ENCODE measurements around the gene GMEB2.

GMEB2 gene

GRCh38 chr20:63542696-63543095 lies 84.2 kb downstream of the GMEB2 start:
- H3K4me1 ChIP-seq (ENCODE audit: low read depth, poor library complexity, severe bottlenecking) = peaks cover 5% of the 10 kb centered on the region
- H3K4me3 ChIP-seq (IDR thresholded peaks at IDR 0.05; ENCODE audit: insufficient read depth, low read depth, low read length) = no peak overlapping the region
- no peak overlapping the region for H3K4me2 ChIP-seq
- no peaks in the 10 kb centered on the region for H4K20me1 ChIP-seq (ENCODE audit: insufficient read depth)
- no peaks in the 10 kb centered on the region for H3K79me2 ChIP-seq (ENCODE audit: insufficient read depth, low read depth)
- no peak overlapping the region for H3K9ac ChIP-seq
- peaks cover 79% of the 10 kb centered on the region for H3K27me3 ChIP-seq (ENCODE audit: insufficient read depth, low read depth)
- no peak overlapping the region for H3K27ac ChIP-seq
- no peaks in the 10 kb centered on the region for H3K36me3 ChIP-seq (ENCODE audit: insufficient read depth)
- no peak overlapping the region for H2AFZ ChIP-seq (ENCODE audit: low read depth)
- TF ChIP-seq CTCF (conservative IDR thresholded peaks at IDR 0.05; ENCODE audit: low read depth, low read length) = no peak

GRCh38 chr20:63542031-63542559 lies 84.8 kb downstream of the GMEB2 start:
- H3K27me3 ChIP-seq (ENCODE audit: insufficient read depth, low read depth) = peaks cover 73% of the 10 kb centered on the region
- no peak overlapping the region for H3K9ac ChIP-seq
- H3K79me2 ChIP-seq (ENCODE audit: insufficient read depth, low read depth) = no peaks in the 10 kb centered on the region
- H3K4me2 ChIP-seq = no peak overlapping the region
- H3K27ac ChIP-seq = no peak overlapping the region
- H3K4me3 ChIP-seq (IDR thresholded peaks at IDR 0.05; ENCODE audit: insufficient read depth, low read depth, low read length) = no peak overlapping the region
- H3K36me3 ChIP-seq (ENCODE audit: insufficient read depth) = no peaks in the 10 kb centered on the region
- peaks cover 10% of the 10 kb centered on the region for H3K4me1 ChIP-seq (ENCODE audit: low read depth, poor library complexity, severe bottlenecking)
- no peaks in the 10 kb centered on the region for H4K20me1 ChIP-seq (ENCODE audit: insufficient read depth)
- no peak for TF ChIP-seq CTCF (conservative IDR thresholded peaks at IDR 0.05; ENCODE audit: low read depth, low read length)
- H2AFZ ChIP-seq (ENCODE audit: low read depth) = no peak overlapping the region

- Histone ChIP-seq H3K4me3 (IDR thresholded peaks at IDR 0.05; ENCODE audit: insufficient read depth, low read depth, low read length) (no peak overlapping the region), H3K79me2 (ENCODE audit: insufficient read depth, low read depth) (no peaks in the 10 kb centered on the region), H3K4me2 (no peak overlapping the region), H3K27me3 (ENCODE audit: insufficient read depth, low read depth) (peaks cover 66% of the 10 kb centered on the region), H2AFZ (ENCODE audit: low read depth) (no peak overlapping the region), H4K20me1 (ENCODE audit: insufficient read depth) (no peaks in the 10 kb centered on the region), H3K4me1 (ENCODE audit: low read depth, poor library complexity, severe bottlenecking) (peaks cover 10% of the 10 kb centered on the region), H3K9ac (no peak overlapping the region), H3K36me3 (ENCODE audit: insufficient read depth) (no peaks in the 10 kb centered on the region), H3K27ac (no peak overlapping the region)
- no peak for TF ChIP-seq CTCF (conservative IDR thresholded peaks at IDR 0.05; ENCODE audit: low read depth, low read length)
Measured at GRCh38 chr20:63541371-63541770, 85.5 kb downstream of the GMEB2 start.

- Histone ChIP-seq H3K9ac (no peak overlapping the region), H2AFZ (ENCODE audit: low read depth) (no peak overlapping the region), H4K20me1 (ENCODE audit: insufficient read depth) (no peaks in the 10 kb centered on the region), H3K27me3 (ENCODE audit: insufficient read depth, low read depth) (peaks cover 58% of the 10 kb centered on the region), H3K4me1 (ENCODE audit: low read depth, poor library complexity, severe bottlenecking) (peaks cover 10% of the 10 kb centered on the region), H3K4me3 (IDR thresholded peaks at IDR 0.05; ENCODE audit: insufficient read depth, low read depth, low read length) (no peak overlapping the region), H3K79me2 (ENCODE audit: insufficient read depth, low read depth) (no peaks in the 10 kb centered on the region), H3K4me2 (no peak overlapping the region), H3K27ac (no peak overlapping the region), H3K36me3 (ENCODE audit: insufficient read depth) (no peaks in the 10 kb centered on the region)
- TF ChIP-seq CTCF (conservative IDR thresholded peaks at IDR 0.05; ENCODE audit: low read depth, low read length) = no peak
Measured at GRCh38 chr20:63540417-63541186, 86.3 kb downstream of the GMEB2 start.

Measured in KMS-11 (cell line).